GM12878 (cell line): ENCODE data around the gene ECI1. TPM values are rescaled to one million over a fixed set of nuclear protein-coding genes. Genes with fewer than 3 reads are reported as not detected.

Source experiments
- CREB1 ChIP-seq: IDR thresholded peaks from 2 replicates; pipeline ENCODE4 v1.6.1; 2012; ENCODE audit warnings: low read depth, mild to moderate bottlenecking, inconsistent platforms
- CREM ChIP-seq: IDR thresholded peaks from 2 replicates; pipeline ENCODE4 v1.6.1; 2014; ENCODE audit warnings: antibody characterized with exemption, low read depth
- E4F1 ChIP-seq: fragments of 450-650 bp; IDR thresholded peaks from 2 replicates; pipeline ENCODE4 v1.6.1; 2018; ENCODE audit warnings: borderline replicate concordance, mild to moderate bottlenecking; ENCODE audit not compliant: partially characterized antibody
- EED ChIP-seq: sonication (generic); IDR thresholded peaks from 2 replicates; pipeline ENCODE4 v1.6.1; 2016; ENCODE audit warnings: antibody characterized with exemption, low read depth
- EGR1 ChIP-seq, 2 experiments: IDR thresholded peaks; 1 replicate in 1 of 2; 2 replicates in 1 of 2; pipeline ENCODE4 v1.6.1; 2011 to 2012; ENCODE audit warnings: low read depth in 2 of 2, low read length in 2 of 2, borderline replicate concordance in 1 of 2, mild to moderate bottlenecking in 1 of 2, moderate library complexity in 1 of 2
- ELK1 ChIP-seq: IDR thresholded peaks from 2 replicates; pipeline ENCODE4 v1.6.1; 2012; ENCODE audit warnings: low read depth, low read length, improper control_type of control experiment
- GABPA ChIP-seq: IDR thresholded peaks from 2 replicates; pipeline ENCODE4 v1.6.1; 2014; ENCODE audit warnings: antibody characterized with exemption, low read depth, mild to moderate bottlenecking, inconsistent platforms
- MLLT1 ChIP-seq: fragments of 450-650 bp; IDR thresholded peaks from 2 replicates; pipeline ENCODE4 v1.6.1; 2016; ENCODE audit warnings: mild to moderate bottlenecking
- NFIC ChIP-seq: IDR thresholded peaks from 2 replicates; pipeline ENCODE4 v1.6.1; 2012; ENCODE audit warnings: low read depth, mild to moderate bottlenecking, inconsistent platforms, low read length, moderate library complexity
- NFYA ChIP-seq: IDR thresholded peaks from 2 replicates; pipeline ENCODE4 v1.6.1; 2011; ENCODE audit warnings: low read depth, mild to moderate bottlenecking, low read length, improper control_type of control experiment, borderline replicate concordance
- NKRF ChIP-seq: fragments of 450-650 bp; conservative IDR thresholded peaks from 2 replicates; pipeline ENCODE4 v1.6.1; 2017; ENCODE audit warnings: mild to moderate bottlenecking, moderate library complexity
- PRDM15 ChIP-seq: fragments of 450-650 bp; formaldehyde crosslinking; IDR thresholded peaks from 2 replicates; pipeline ENCODE4 v1.4.0; 2020; ENCODE audit warnings: mild to moderate bottlenecking, moderate library complexity
- RAD21 ChIP-seq: IDR thresholded peaks from 2 replicates; pipeline ENCODE4 v1.6.1; 2011; ENCODE audit warnings: mild to moderate bottlenecking, low read depth, low read length, moderate library complexity; ENCODE audit not compliant: insufficient read depth
- SMAD5 ChIP-seq: IDR thresholded peaks from 2 replicates; pipeline ENCODE4 v1.6.1; 2016; ENCODE audit warnings: antibody characterized with exemption, low read depth
- ZBTB33 ChIP-seq: fragments of 450-650 bp; IDR thresholded peaks from 2 replicates; pipeline ENCODE4 v1.6.1; 2017; ENCODE audit warnings: mild to moderate bottlenecking
- ZNF622 ChIP-seq: fragments of 450-650 bp; IDR thresholded peaks from 2 replicates; pipeline ENCODE4 v1.6.1; 2017; ENCODE audit warnings: mild to moderate bottlenecking, inconsistent platforms
- polyA plus RNA-seq, 11 experiments: library from polyadenylated mRNA; depleted of rRNA in 4 of 11; unstranded in 6 of 11; stranded (reverse) in 5 of 11; fragments of >200 nt; fragmentation: Nextera tagmentation in 4 of 11; fragmentation: Illumina TruSeq in 1 of 11; extraction: Ambion mirVana in 4 of 11; extraction: Trizol in 1 of 11; gene quantifications; 1 replicate in 1 of 11; 2 replicates in 10 of 11; pipeline versions ENCODE4 v1.2.1 to v1.2.3, GENCODE V29; 2011 to 2016; ENCODE audit warnings: inconsistent platforms in 2 of 11, missing spikeins in 2 of 11, low read depth in 1 of 11
- total RNA-seq, 4 experiments: library from RNA; depleted of rRNA in 3 of 4; stranded (reverse); fragments of >200 nt in 3 of 4; fragmentation: Illumina TruSeq in 1 of 4; extraction: Trizol in 1 of 4; gene quantifications; 2 replicates each; pipeline versions ENCODE4 v1.2.1 to v1.2.3, GENCODE V29; 2013 to 2021

ECI1 gene
- total and polyA plus RNA-seq, 10 of the 15 experiments (the other 5 are each of a cell fraction or from before 2014, with no cell fraction given) = 2.2 to 82.1 (median 24.8) TPM

GRCh38 chr16:2229632-2230250 lies 21.6 kb downstream of the ECI1 start (continued):
- TF ChIP-seq ELK1 (no peak), CREB1 (no peak), MLLT1 (no peak), PRDM15 (CRISPR knock-in tag) (no peak), NKRF (no peak), CREM (no peak), ZBTB33 (no peak), RAD21 (no peak), ZNF622 (no peak), EED (no peak), GABPA (no peak), SMAD5 (no peak), NFIC (no peak), NFYA (no peak), E4F1 (no peak), EGR1 (IDR thresholded peaks at IDR 0.05; ENCODE audit: borderline replicate concordance in 1 of 2, low read depth in 2 of 2, low read length in 2 of 2) (no peak)
